GM12801 (cell line): ENCODE results near the gene ARAF.

ENCODE experiments used
- TF ChIP-seq, protein P1 (sequence below): IDR thresholded peaks from one replicate; pipeline ENCODE4 v1.5.1; 2011; ENCODE audit warnings: control low read depth; ENCODE audit not compliant: insufficient read length; ENCODE audit errors: extremely low read depth

ARAF gene

DNA sequence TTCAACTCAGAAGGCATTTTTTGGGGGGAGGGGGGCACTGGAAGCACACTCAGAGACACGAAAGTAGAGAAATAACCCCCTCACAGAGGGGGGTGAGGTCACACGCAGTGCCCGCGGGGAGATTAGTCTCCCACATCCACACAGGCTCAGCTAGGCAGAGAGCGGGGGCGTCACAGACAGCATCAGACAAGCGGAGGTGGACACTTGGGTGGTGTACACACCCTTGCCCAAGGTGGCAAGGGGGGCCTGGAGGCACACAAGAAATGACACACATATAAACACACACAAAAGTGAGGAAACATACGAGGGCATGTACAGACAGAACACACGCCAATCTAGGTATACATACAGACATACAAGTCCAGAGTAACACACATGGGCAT, 59.3 kb downstream of the ARAF start:
- TF ChIP-seq, protein P1, sequence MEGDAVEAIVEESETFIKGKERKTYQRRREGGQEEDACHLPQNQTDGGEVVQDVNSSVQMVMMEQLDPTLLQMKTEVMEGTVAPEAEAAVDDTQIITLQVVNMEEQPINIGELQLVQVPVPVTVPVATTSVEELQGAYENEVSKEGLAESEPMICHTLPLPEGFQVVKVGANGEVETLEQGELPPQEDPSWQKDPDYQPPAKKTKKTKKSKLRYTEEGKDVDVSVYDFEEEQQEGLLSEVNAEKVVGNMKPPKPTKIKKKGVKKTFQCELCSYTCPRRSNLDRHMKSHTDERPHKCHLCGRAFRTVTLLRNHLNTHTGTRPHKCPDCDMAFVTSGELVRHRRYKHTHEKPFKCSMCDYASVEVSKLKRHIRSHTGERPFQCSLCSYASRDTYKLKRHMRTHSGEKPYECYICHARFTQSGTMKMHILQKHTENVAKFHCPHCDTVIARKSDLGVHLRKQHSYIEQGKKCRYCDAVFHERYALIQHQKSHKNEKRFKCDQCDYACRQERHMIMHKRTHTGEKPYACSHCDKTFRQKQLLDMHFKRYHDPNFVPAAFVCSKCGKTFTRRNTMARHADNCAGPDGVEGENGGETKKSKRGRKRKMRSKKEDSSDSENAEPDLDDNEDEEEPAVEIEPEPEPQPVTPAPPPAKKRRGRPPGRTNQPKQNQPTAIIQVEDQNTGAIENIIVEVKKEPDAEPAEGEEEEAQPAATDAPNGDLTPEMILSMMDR: no peak
